Endothelial cell of umbilical vein (primary cell): Measurements from ENCODE around the gene MICB. TPM values are rescaled to one million over a fixed set of nuclear protein-coding genes. Genes with fewer than 3 reads are reported as not detected.

ENCODE experiments used
- BruUV-seq: library from RNA; stranded (reverse); fragments of 400-500 nt; replicated peaks from 2 replicates; lab custom pipeline; 2021; lab: Mats Ljungman, UMichigan
- CTCF ChIA-PET: fragments of 300-600, 350-600 bp; sonication (Branson Sonifier 250); formaldehyde crosslinking; loops from one replicate; lab custom pipeline; 2021; ENCODE audit warnings: antibody characterized with exemption, inconsistent platforms; lab: Charles Lee
- POLR2A ChIA-PET: fragments of 300-600, 350-600 bp; sonication (Branson Sonifier 250); formaldehyde crosslinking; loops from one replicate; lab custom pipeline; 2021; ENCODE audit warnings: antibody characterized with exemption, inconsistent platforms; lab: Charles Lee
- DNase-seq: peaks from one replicate; pipeline ENCODE4 v3.0.0-alpha.2; 2011; ENCODE audit warnings: low read depth, low spot score
- FAIRE-seq: peaks from 2 replicates; lab custom pipeline; 2011; peaks lifted over from hg19 to GRCh38; lab: Jason Lieb, UNC
- H2AFZ ChIP-seq: 2 replicates; pipeline ENCODE4 v1.6.0; 2012; ENCODE audit warnings: low read depth, low read length, control low read depth, inconsistent platforms
- H3K27ac ChIP-seq: 2 replicates; pipeline ENCODE4 v1.5.1; 2011; ENCODE audit warnings: low read depth, mild to moderate bottlenecking, control low read depth, low read length, moderate library complexity; ENCODE audit not compliant: insufficient read depth
- H3K27me3 ChIP-seq, 2 experiments: 2 replicates each; pipeline versions ENCODE4 v1.6.0 to v1.6.1; 2011; ENCODE audit warnings: low read length in 2 of 2, mixed read lengths in 1 of 2; ENCODE audit not compliant: control insufficient read depth in 2 of 2, insufficient read depth in 2 of 2
- H3K36me3 ChIP-seq, 2 experiments: 2 replicates in 1 of 2; 3 replicates in 1 of 2; pipeline ENCODE4 v1.5.1; 2011; ENCODE audit warnings: low read length in 2 of 2, mild to moderate bottlenecking in 1 of 2, moderate library complexity in 1 of 2; ENCODE audit not compliant: control insufficient read depth in 2 of 2, insufficient read depth in 2 of 2; ENCODE audit errors: extremely low read depth in 1 of 2
- H3K4me1 ChIP-seq: 3 replicates; pipeline ENCODE4 v1.5.1; 2011; ENCODE audit warnings: mild to moderate bottlenecking, low read length; ENCODE audit not compliant: control insufficient read depth, insufficient read depth; ENCODE audit errors: extremely low read depth
- H3K4me2 ChIP-seq: 2 replicates; pipeline ENCODE4 v1.6.1; 2011; ENCODE audit warnings: low read length, control low read depth, mixed read lengths; ENCODE audit not compliant: insufficient read depth
- H3K4me3 ChIP-seq, 3 experiments: fragments of 200-600 bp in 1 of 3; sonication (generic), shearing (Covaris generic) in 1 of 3; replicated peaks in 1 of 3; 2 replicates each; pipeline ENCODE4 v1.5.1; 2011 to 2016; ENCODE audit warnings: control low read depth in 3 of 3, low read length in 3 of 3, mild to moderate bottlenecking in 2 of 3, inconsistent platforms in 1 of 3, low read depth in 1 of 3, moderate library complexity in 1 of 3; ENCODE audit not compliant: insufficient read depth in 1 of 3
- H3K79me2 ChIP-seq: 2 replicates; pipeline ENCODE4 v1.6.0; 2012; ENCODE audit warnings: low read length, inconsistent platforms; ENCODE audit not compliant: control insufficient read depth, insufficient read depth
- H3K9ac ChIP-seq: replicated peaks from 2 replicates; pipeline ENCODE3; 2011; ENCODE audit warnings: low read length, control low read depth; ENCODE audit not compliant: insufficient read depth; ENCODE audit errors: extremely low read depth
- H3K9me1 ChIP-seq: replicated peaks from 3 replicates; pipeline ENCODE4 v1.6.0; 2011; ENCODE audit warnings: mild to moderate bottlenecking, low read length; ENCODE audit not compliant: control insufficient read depth, insufficient read depth; ENCODE audit errors: extremely low read depth
- H3K9me3 ChIP-seq: replicated peaks from 2 replicates; pipeline ENCODE4 v1.5.1; 2012; ENCODE audit warnings: low read length, inconsistent platforms; ENCODE audit not compliant: control insufficient read depth, insufficient read depth
- H4K20me1 ChIP-seq: replicated peaks from 2 replicates; pipeline ENCODE3; 2011; ENCODE audit warnings: mild to moderate bottlenecking, low read length; ENCODE audit not compliant: control insufficient read depth, insufficient read depth; ENCODE audit errors: extremely low read depth
- CTCF ChIP-seq, 2 donors: IDR thresholded peaks; 1 replicate in 1 of 2; 2 replicates in 1 of 2; pipeline ENCODE4 v1.5.1; 2011; ENCODE audit warnings: low read length in 2 of 2, mild to moderate bottlenecking in 2 of 2, moderate library complexity in 2 of 2, control low read depth in 1 of 2, inconsistent platforms in 1 of 2, low read depth in 1 of 2; ENCODE audit not compliant: insufficient read depth in 1 of 2; ENCODE audit errors: extremely low read depth in 1 of 2
- EZH2 ChIP-seq: IDR thresholded peaks from 2 replicates; pipeline ENCODE4 v1.6.1; 2012; ENCODE audit warnings: borderline replicate concordance, low read depth, mild to moderate bottlenecking, moderate library complexity, low read length, inconsistent platforms; ENCODE audit not compliant: severe bottlenecking
- FOS ChIP-seq: IDR thresholded peaks from 2 replicates; pipeline ENCODE4 v1.6.1; 2011; ENCODE audit warnings: mild to moderate bottlenecking, low read length, moderate library complexity, borderline replicate concordance; ENCODE audit not compliant: insufficient read depth
- GATA2 ChIP-seq: IDR thresholded peaks from 2 replicates; pipeline ENCODE4 v1.7.0; 2011; ENCODE audit warnings: low read depth, mild to moderate bottlenecking, moderate library complexity, mixed read lengths, low read length; ENCODE audit not compliant: insufficient read length, insufficient read depth
- JUN ChIP-seq: IDR thresholded peaks from 2 replicates; pipeline ENCODE4 v1.6.1; 2011; ENCODE audit warnings: borderline replicate concordance, low read depth; ENCODE audit not compliant: insufficient read length, insufficient read depth
- MAX ChIP-seq: IDR thresholded peaks from 2 replicates; pipeline ENCODE4 v1.6.1; 2011; ENCODE audit not compliant: insufficient read depth, insufficient read length
- MYC ChIP-seq: IDR thresholded peaks from one replicate; pipeline ENCODE4 v1.6.1; 2011; ENCODE audit warnings: mild to moderate bottlenecking, low read depth, low read length
- POLR2A ChIP-seq: IDR thresholded peaks from 2 replicates; pipeline ENCODE4 v1.6.1; 2012; ENCODE audit warnings: low read depth, mild to moderate bottlenecking, control low read depth, low read length
- POLR2AphosphoS5 ChIP-seq: IDR thresholded peaks from 2 replicates; pipeline ENCODE4 v1.6.1; 2012; ENCODE audit warnings: low read depth, mild to moderate bottlenecking, control low read depth, low read length, moderate library complexity; ENCODE audit not compliant: insufficient read depth
- dilution Hi-C: fragments of 300-500 bp; cut with MboI; formaldehyde crosslinking; loops from one replicate; pipeline ENCODE4 v1.15.0; 2019; ENCODE audit warnings: low sequenced_read_pairs; ENCODE audit not compliant: extremely low pct_ligation_motif_present
- intact Hi-C: fragments of 100-400 bp; cut with micrococcal nuclease; formaldehyde crosslinking; loops from one replicate; pipeline ENCODE4 v1.10.0; 2022
- polyA plus RNA-seq, 4 experiments: library from polyadenylated mRNA; depleted of rRNA in 3 of 4; stranded (reverse) in 3 of 4; unstranded in 1 of 4; fragments of >200 nt; gene quantifications; 2 replicates each; pipeline versions ENCODE4 v1.2.1 to v1.2.3, GENCODE V29; 2011 to 2012; ENCODE audit warnings: missing spikeins in 1 of 4
- total RNA-seq: library from RNA; stranded (reverse); gene quantifications from 2 replicates; pipeline ENCODE4 v1.2.3, GENCODE V29; 2021

Gene MICB
- total and polyA plus RNA-seq, 2 donors (not counting 3 experiments of a cell fraction or from before 2014, with no cell fraction given) = 32.8 to 36.3 TPM

- intact Hi-C loops = no loop called here
- ChIA-PET POLR2A (no interaction called here), CTCF (no interaction called here)
- TF ChIP-seq MAX (no peak), EZH2 (no peak), POLR2A (no peak), MYC (no peak), GATA2 (no peak), CTCF (IDR thresholded peaks at IDR 0.05; ENCODE audit: extremely low read depth in 1 of 2, insufficient read depth in 1 of 2, low read depth in 1 of 2, low read length in 2 of 2) (no peak), FOS (no peak), JUN (no peak), POLR2AphosphoS5 (no peak)
- Histone ChIP-seq H3K9ac (no peak overlapping the region), H4K20me1 (no peaks in the 10 kb centered on the region), H3K27ac (no peak overlapping the region), H3K4me2 (no peak overlapping the region), H2AFZ (no peak overlapping the region), H3K36me3 (peaks cover 42 to 68% of the 10 kb centered on the region in 2 experiments), H3K27me3 (no peaks in the 10 kb centered on the region), H3K79me2 (peaks cover 55% of the 10 kb centered on the region), H3K9me3 (no peaks in the 10 kb centered on the region), H3K9me1 (no peaks in the 10 kb centered on the region), H3K4me3 (no peak overlapping the region), H3K4me1 (peaks cover 6% of the 10 kb centered on the region)
- TSS peak; percentile 2 for BruUV-seq
- dilution Hi-C loops = no loop called here
- FAIRE-seq (no peak), DNase-seq (no peak)
These were observed 36.1 kb downstream of the MICB start for GRCh38 chr6:31534011-31534410.
